GM19025 (cell line): ENCODE results near the gene ZNF439.
"Not testable (repeated sequence)": the region's sequence is repeated elsewhere in the genome, so short reads cannot be mapped to it uniquely, and the experiment has no call there.

Experiments
- ATAC-seq: cut with Tn5 transposase; IDR thresholded peaks from one replicate; pipeline ENCODE4 v1.9.1; 2021; ENCODE audit warnings: mild to moderate bottlenecking, low read depth, moderate library complexity; ENCODE audit not compliant: unreplicated experiment

The ZNF439 gene

GRCh38 chr19:11867766-11868165, 19.2 kb downstream of the ZNF439 start:
- not testable (repeated sequence) for ATAC-seq

DNA sequence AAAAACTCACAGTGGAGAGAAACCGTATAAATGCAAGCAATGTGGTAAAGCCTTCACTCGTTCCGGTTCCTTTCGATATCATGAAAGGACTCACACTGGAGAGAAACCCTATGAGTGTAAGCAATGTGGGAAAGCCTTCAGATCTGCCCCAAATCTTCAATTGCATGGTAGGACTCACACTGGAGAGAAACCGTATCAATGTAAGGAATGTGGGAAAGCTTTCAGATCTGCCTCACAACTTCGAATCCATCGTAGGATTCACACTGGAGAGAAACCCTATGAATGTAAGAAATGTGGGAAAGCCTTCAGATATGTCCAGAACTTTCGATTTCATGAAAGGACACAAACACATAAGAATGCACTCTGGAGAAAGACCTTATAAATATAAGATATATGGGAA, 19.7 kb downstream of the ZNF439 start:
- ATAC-seq, result no peak

GRCh38 chr19:11872624-11873023, 24.1 kb downstream of the ZNF439 start:
- ATAC-seq, result no peak

DNA sequence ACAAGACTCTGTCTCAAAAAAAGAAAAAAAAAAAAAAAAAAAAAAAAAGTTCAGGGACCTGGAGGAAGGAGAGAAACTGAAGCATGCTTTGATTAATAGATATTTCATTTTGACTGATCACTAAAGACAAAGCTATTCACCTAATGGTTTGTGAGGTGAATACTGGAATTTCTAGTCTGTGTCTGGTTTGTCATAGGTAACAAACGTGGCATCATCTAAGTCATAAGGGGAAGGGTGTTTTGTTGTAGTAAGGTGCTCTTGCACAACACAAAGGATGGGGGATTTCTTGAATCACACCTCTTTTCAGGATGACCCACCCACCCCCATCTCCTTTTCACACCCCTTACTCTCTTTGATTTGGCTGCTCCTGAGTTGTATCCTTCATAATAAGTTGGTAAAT, 25.2 kb downstream of the ZNF439 start:
- ATAC-seq, result no peak

- not testable (repeated sequence) for ATAC-seq
Measured at GRCh38 chr19:11879687-11880266, 31.3 kb downstream of the ZNF439 start.

DNA sequence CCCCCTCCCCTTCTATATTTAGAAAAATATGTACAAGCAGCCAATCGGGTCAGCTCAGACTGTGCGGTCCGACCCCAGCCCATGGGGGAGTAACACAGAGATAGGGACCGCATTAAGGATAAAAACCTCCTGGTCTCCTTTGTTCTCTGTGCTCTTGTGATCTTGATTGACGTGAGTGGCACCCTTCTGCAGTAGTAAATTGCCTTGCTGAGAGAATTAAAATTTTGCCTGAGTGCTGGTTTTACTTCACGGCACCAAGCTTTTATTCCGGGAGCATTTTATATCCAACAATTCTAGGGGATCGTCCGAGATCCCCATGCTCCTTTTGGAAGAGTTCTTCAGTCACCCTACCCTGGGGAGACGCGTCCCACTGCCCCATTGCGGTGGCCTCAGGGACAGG, 32.1 kb downstream of the ZNF439 start:
- ATAC-seq, result no peak

GRCh38 chr19:11881151-11881800, 32.8 kb downstream of the ZNF439 start:
- no peak for ATAC-seq

- ATAC-seq, result no peak
Measured at GRCh38 chr19:11882606-11883005, 34.1 kb downstream of the ZNF439 start.

GRCh38 chr19:11887234-11887610, 38.7 kb downstream of the ZNF439 start:
- no peak for ATAC-seq

GRCh38 chr19:11887611-11888531, 39.3 kb downstream of the ZNF439 start, which contains the start of gene ZNF69:
TSS of gene ZNF69 (plus strand) at chr19:11887782. CDS start at chr19:11887924, 142 bp downstream.
- ATAC-seq, result no peak

GRCh38 chr19:11889901-11890300, 41.4 kb downstream of the ZNF439 start:
- not testable (repeated sequence) for ATAC-seq

DNA sequence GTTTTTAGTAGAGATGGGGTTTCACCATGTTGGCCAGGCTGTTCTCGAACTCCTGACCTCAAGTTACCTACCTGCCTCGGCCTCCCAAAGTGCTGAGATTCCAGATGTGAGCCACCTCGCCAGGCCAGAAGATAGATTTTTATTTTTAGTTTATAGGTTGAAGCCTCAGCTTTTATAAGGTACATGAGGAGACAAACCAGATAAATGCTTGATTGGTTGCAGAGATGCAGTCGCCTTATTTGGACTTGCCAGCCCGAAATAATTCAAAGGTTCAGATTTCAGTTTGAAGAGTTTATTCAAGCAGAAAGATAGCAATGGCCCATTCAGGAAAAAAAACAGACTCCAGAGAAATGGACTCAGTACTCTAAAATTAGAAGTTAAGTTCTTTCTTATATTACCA, 42.1 kb downstream of the ZNF439 start:
- no peak for ATAC-seq

DNA sequence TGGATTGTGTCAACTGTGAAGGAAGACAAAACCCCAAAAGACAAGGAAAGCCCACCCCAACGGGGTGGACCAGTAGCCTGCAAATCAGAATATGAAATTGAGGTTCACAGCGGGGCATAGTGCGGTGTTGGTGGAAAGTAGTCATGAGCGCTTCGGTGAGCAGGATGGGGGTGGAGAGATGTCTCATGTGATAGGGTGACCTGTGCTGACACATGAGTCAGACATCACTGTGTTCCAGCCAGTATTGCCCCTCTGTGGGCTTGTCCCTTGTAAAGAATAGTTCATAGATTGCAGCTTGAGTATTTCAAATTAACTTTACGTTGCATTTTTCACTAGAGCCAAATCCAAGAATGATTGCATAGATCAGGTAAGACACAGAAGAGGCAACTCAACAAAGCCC, 46.3 kb downstream of the ZNF439 start:
- ATAC-seq, result no peak

DNA sequence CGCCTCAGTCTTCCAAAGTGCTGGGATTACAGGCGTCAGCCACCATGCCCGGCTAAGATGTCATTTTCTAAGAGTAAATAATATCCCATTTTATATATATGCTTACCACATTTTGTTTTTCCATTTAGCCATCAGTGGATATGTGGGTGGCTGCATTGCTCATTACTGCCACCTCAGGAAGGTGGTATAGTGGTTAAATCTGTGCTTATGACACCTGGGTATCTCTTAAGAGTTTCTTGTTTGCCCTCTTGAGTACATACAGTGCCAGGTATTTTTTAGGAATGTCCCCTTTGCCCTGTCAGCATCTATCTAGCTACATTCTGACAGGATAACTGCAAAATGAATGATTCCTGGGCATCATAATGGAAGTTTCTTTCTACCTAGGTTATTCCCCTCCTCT, 53.7 kb downstream of the ZNF439 start:
- ATAC-seq, result no peak

- ATAC-seq, result no peak
Measured at GRCh38 chr19:11905928-11906327, 57.4 kb downstream of the ZNF439 start.

GRCh38 chr19:11911937-11912336, 63.4 kb downstream of the ZNF439 start:
- ATAC-seq, result not testable (repeated sequence)

GRCh38 chr19:11914417-11915051, 66.0 kb downstream of the ZNF439 start:
- ATAC-seq, result not testable (repeated sequence)
